Activated gamma-delta T cell treated with Interleukin-2 at 50 U/mL for 16 hours (primary cell): ENCODE measurements around the gene AMN.
A peak's percentile ranks its signal among the peaks of the same experiment; 100 is the strongest.
"Not testable (repeated sequence)": the region's sequence is repeated elsewhere in the genome, so short reads cannot be mapped to it uniquely, and the experiment has no call there.

Experiments
- DNase-seq: peaks from one replicate; pipeline ENCODE4 v3.0.0-alpha.2; 2020

Gene AMN

DNA sequence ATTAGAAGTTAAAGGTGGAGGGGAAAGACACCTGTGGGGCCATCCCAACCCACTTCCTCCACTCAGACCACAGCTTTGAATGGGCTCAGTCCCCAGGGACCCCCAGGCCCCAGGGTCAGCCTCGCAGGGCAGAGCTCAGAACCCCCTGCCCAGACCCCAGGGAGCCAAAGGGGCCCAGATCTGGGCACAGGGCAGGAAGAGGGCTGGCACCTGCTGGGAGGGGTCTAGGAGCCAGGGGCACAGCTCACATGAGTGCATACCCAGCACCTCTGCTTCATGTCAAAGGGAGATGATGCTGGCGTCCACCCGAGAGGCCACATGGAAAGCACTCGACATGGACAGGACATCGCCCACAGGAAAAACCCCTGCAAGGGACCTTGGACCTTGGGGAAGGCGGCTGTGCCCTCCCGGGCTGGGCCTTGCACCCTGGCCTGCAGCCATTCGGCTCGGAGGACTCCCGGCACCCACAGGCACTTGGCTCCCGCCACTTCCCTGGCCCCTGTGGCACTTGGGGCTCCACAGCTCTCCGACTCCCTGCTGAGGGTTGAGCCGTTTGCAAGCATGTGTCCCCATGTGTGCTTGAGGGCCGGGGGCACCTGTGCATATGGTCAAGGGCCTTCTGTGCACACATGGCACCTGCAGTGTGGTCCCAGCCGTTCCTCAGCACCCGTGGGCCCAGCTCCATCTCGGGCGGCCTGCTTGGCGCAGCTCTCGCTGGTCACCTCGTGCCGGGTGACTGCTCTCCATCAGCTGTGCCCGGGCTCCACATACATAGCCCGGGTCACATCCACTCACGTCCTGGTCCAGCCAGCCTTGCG is 7.8 kb upstream of the AMN start:
- DNase-seq: no peak

DNA sequence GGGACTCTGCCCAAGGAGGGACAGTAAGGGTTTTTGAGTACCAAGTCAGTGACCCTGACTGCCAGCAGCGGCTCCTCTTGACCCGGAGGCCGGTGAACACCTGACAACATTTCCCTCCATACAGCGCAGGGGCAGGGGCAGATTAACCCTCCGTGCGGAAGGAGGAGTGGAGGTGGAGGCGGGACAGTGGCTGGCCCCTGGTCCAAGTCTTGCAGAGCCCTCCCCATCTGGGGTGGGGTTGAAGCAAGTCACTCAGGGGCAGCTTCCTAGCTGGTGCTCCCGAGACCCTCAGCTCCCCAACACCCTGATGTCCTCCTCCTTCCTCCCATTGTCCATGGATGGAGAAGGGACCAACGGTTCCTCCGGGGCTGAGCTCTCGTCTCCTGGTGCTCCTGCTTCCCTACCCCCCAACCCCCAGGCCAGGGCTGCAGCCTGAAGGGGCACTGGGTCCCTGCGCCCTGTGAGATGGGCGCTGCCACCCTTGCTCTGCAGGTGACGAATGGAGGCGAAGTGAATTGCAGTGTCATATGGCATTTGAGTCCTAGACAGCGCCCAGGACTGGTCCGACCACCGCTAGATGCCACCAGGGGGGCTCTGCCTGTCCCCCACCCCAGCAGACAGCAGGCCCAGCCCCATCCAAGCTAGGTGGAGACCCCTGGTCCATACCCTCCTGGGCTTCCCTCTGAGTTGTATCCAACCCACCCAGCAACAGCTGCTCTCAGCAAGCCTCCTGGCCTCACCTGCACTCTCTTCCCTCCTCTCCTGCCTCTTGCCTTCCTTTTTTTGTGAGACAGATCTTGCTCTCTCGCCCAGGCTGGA is 7.0 kb upstream of the AMN start:
- no peak for DNase-seq

DNA sequence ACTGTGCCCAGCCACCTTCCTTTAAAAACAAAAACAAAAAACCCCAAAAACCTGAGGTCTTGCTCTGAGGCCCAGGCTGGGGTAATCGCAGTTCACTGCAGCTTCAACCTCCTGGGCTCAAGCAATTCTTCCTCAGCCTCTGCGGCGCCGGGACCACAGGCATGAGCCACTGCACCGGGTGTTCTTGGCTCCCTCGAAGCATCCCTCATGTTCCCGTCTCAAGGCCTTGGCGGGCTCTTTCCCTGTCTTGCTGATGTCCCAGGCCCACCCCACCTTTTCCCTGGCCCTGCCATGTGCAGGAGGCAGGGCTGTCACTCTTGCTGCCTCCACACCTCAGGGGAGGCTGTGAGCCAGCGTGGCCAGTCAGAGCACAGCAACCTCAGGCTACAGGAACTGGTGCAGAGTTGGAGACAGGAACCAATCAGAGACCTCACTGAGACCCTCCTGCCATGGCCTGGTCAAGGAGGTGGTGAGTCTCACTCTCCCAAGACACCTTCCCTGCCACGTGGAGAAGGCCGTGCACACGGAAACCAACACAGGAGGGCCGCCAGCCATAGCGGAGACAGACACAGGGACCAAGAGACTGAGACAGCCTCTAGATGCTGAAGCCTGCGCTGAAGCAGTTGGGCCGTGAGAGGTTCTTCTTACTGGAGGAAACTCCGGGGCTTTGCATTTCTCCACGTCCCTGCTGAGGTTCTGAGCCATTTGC is 6.0 kb upstream of the AMN start:
- no peak for DNase-seq

DNA sequence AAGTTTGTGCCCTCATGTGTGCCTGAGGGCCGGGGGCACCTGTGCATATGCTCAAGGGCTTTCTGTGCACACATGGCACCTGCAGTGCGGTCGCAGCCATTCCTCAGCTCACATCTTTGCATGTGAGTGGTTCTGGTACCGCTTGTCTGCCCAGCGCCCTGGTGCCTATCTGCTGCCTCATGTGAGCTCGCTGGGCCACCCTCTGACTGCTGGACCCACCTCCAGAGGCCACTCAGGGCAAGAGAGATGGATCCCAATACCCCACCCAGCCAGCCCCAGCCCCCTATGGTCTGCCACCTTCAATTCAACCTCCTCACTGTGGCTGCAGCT is 5.4 kb upstream of the AMN start:
- no peak for DNase-seq

DNA sequence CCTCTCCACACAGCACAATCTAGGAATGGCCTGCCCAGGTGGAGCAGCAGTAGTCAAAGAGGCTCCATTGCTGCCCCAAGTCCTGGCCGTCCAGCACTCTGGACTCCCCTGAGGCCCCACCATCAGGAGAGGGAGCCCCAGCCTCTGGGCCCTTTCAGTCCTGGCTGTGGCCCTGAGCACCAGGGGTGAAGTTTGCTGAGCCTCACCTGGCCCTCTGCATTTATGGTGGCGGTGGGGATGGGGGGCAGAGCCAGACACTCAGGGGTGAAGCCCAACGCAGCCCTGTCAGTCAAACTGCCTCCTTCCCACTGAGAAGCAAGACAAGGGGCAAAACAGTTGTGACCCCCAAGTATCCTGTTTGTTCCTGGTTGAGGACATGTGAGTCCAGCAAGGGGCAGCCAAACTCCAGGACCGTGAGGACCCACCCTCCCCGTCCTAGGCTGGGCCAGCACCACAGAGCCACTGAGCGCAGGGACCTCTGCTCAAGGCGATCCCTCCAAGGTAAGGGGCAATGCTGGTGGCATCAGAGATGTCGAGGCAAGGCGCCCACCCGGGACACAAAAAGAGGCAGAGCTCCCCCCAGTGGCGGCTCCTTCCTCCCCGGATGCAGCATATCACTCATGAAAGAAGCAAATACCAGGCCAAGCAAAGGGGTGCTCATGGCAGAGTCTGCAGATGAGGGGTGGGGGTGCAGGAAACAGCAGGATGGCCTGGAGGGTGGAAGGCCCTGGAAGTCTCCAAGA is 4.8 kb upstream of the AMN start:
- DNase-seq: peak; percentile 61

DNA sequence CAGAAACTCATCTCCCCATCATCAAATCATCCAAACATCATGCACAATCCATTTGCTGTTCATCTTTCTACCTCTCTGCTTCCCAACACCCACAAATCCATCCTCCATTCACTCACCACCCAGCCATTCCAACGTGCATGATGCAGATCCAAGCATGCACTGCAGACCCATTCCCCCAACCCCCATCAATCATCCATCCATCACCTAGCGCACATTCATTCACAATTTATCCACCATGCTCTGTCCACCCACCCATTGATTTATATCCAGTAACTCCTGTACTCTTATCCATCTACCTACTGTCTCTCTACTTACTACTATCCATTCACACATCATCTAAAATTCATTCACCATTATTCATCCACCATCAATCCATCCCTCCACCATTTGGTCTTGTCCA is 4.0 kb upstream of the AMN start:
- no peak for DNase-seq

DNA sequence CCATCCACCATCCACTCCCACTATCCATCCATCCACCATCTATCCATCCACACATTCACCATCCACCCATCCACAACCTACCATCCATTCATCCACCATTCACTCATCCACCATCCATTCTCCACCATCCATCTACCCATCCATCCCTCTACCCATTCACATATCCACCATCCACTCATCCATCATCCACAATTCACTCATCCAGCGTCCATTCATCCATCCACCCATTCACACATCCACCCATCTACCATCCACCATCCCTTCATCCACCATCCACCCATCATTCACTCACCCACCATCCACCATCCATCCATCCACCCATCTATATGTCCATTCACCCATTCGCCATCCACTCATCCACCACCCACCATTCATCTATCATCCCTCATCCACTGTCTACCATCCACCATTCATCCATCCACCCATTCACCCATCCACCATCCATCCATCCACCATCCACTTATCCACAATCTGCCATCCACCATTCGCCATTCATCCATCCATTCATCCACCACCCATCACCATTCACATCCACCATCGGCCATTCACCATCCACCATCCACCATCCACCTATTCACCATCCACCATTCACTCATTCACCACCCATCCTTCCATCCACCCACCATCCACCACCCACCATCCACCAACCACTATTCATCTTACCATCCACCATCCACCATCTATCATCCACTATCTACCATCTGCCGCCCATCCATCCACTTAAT is 2.0 kb upstream of the AMN start:
- no peak for DNase-seq

DNA sequence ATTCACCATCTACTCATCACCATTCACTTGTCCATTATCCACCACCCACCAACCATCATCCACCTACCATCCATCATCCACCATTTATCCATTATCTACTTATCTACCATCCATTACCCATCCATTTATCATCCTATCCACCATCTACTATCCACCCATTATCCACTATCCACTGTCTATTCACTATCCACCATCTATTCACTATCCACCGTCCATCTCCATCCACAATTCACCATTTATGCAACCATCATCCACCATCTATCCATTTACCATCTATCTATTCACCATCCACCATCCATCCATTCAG is 1.5 kb upstream of the AMN start:
- no peak for DNase-seq

DNA sequence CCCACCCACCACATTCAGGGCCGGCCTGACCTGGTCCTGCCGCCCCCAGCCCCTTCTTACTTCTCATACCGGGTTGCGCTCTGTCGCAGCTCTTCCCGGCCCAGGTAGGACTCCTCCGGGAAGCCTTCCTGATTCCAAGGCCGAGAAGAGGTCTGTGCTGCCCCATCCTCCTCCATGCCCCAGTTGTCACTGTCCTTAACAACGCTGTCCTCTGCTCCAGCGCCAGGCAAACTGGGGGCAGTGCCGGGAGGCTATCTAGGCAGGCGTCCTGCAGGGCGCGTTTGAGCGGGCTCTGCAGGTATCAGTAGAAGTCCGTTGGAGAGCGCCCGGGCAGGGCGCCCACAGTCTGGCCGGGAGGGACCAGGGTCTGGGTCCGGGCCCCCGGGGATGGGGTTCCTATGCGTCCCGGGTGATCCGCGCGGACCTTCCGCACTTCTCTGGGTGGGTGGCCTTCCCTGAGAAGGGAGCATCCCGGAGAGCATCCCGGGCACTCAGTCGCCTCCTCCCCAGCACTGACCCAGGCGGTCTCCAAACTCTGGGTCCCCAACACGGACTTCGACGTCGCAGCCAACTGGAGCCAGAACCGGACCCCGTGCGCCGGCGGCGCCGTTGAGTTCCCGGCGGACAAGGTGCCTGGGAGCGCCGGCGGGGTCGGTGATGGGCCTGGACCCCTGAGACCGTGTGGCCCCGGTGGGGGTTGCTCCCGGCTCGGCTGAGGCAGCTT is 900 bp downstream of the AMN start:
- no peak for DNase-seq

DNA sequence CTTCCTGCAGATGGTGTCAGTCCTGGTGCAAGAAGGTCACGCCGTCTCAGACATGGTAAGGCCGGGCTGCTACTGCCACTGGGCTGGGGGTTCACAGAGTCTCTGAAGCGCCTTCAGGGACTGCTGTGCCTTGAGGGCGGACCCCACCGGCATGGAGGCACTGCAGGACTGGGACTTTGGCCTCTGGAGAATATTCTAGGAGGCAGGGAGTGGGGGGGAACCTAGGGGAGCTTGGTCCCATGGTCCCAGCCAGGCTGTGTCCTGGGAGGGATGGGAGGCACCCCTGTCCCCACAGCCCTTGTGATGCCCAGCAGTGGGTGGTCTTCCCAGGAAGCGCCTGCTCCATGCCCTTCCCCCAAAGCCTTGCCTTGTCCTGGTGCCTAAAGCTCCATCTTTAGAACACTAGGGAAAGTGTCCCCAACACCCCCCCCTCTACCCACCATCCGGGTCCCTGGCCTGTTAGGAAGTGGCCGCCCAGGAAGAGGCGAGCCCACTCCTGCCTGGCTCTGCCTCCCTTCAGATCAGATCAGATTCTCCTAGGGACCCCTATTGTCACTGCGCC is 1.5 kb downstream of the AMN start:
- no peak for DNase-seq

DNA sequence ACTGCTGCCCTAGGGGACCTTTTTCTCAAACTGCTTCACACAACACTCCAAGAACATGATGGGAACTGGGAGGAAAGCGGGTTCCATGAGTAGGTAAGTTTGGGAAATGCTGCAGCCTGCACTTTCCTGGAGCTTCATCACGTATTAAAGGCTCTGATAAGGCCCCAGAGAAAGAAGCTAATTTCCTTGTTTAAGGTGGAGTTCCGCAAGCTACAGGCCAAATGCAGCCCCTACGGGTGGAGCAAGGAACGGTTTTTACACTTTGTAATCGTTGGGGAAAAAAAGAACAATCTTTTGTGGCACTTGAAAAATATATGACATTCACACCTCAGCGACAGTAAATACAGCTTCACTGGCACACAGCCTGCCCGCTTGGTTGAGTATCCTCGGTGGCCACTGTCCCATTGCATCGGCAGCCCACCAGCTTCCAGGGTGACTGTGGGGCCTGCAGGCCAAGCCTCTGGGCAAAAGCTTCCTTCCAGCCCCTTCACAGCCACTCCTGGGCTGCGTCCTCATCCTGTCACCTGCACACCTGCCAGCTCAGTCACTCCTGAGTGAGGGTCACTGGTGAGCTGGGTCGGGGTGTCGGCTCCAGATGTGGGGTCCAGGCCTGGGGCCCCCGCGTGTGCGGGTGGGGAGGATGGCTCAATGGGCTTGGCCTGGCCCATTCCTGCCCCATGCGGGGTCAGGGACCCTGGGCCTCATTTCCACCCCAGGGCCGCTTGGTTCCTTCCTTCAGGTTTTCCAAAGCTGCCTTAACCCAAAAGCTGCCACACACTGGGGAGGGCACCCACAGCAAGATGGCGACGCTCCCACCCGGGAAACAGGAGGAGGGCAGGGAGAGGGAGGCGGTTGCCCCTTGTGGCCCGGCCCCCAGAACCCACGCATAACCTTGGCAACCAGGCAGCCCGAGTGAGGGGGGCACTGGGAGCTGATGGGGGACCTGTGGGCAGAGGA is 2.4 kb downstream of the AMN start:
- DNase-seq: no peak

DNA sequence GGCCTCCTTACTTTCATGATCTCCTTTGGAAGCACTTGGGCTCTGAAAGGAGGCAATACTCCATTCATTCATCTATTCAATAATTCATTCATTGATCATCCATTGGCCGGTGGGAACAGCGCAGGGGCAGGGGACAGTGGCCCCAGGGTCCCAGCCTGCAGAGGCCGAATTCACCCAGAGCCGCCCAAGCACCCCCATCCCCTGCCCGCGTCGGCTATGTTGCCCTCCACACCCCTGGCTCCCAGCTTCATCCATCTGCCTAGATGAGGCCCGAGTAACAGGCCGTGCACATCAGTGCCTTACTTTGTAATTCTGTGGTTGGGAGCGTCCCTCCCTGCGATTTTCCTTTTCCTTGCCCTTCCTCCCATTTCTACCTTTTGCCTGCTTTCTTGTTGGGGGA is 3.2 kb downstream of the AMN start:
- no peak for DNase-seq

DNA sequence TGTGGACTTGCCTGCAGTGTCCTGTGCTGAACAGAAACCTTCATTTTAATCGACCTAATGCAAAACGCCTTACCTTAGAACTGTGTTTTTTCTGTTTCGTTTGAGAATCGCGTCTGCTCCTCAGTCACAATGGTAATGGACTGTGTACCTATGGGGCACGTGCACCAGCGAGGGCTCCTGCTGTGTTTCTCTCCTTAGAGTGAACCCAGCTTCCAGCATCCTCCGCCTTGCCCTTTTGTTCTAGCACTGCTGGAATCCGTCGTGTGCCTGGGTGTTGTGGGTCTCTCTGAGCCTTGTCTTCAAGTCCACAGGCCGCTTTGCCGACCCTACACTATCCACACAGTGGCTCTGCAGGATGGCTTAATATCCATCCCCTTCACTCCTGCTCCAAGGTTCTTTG is 3.6 kb downstream of the AMN start:
- no peak for DNase-seq

DNA sequence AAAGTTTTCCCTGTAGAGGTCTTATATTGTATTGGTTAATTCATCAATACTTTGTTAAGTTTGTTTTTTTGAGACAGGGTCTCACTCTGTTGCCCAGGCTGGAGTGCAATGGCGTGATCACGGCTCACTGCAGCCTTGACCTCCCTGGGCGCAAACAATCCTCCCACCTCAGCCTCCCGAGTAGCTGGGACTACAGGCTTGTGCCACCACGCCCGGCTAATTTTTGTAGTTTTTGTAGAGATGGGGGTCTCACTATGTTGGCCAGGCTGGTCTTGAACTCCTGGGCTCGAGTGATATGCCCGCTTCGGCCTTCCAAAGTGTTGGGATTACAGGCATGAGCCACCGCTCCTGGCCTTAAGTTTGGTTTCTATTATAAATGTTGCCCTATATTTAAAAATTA is 4.4 kb downstream of the AMN start:
- not testable (repeated sequence) for DNase-seq

DNA sequence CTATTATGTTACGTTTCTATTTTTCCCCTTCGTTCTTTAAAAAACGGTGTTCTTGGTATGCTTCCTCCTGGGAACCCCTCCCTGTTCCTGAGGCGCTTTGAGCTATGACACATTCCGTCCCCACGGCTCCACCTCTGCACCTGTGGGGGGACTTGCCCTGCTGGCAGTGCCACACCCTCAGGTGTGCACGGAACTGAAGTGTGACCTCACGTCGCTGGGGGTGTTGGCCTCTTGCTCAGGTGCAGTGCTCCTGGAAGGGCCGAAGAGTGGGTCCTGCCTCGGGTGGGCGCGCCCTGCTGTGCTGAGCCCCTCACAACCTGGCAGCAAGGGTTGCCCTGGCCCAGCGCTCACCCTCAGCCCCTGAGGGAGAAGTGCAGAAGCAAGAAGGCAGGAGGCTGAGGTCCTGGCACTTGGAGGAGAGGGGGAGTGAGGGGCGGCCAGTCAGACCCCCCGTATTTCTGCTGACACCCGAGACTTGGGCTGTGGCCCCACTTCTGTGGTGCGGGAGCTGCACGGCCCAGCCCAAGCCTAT is 4.9 kb downstream of the AMN start:
- no peak for DNase-seq

DNA sequence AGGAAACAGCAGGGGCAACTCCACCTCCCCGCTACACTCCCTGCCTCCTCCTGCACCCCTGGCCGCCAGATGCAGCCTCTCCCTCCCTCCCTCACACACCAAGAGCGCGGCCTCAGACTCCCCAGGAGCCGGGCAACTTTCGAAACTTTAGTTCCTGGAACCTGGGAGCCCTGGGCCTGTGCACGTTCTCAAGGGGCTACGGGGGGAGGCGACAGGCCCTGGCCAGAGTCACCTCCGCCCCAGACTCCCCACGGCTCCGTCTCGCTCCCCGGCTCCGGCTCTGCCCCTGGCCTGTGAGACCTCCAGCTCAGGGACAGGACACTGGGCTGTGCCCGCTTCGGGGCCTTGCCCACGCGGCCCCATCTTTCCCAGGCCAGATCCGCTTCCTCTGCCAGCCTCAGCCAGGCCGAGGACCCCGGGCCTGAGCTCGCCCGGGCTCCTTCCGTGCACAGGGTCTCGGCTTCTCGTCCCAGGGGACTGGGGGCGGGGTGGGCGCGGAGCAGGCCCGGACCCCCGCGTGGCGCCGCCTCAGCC is 5.5 kb downstream of the AMN start:
- DNase-seq: no peak

DNA sequence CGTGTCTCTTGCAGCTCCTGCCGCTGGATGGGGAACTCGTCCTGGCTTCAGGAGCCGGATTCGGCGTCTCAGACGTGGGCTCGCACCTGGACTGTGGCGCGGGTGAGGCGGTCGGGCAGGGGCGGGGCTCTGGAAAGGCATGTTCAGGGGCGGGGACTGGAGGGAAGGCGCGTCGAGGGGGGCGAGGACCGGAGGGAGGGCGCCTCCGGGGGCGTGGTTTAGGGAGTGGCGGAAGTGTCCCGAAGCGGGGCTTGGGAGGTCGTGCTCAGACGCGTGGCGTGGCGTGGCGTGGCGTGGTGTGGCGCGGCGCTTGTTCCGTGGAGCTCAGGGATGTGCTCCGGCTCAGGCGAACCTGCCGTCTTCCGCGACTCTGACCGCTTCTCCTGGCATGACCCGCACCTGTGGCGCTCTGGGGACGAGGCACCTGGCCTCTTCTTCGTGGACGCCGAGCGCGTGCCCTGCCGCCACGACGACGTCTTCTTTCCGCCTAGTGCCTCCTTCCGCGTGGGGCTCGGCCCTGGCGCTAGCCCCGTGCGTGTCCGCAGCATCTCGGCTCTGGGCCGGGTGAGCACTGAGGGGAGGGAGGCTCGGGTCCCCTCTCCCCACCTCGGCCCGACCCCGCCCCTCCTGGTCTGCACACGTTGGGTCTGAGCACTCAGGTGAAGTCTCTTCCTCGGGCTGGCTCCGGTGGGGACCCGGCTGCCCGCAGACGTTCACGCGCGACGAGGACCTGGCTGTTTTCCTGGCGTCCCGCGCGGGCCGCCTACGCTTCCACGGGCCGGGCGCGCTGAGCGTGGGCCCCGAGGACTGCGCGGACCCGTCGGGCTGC is 6.2 kb downstream of the AMN start:
- DNase-seq: peak; percentile 78

DNA sequence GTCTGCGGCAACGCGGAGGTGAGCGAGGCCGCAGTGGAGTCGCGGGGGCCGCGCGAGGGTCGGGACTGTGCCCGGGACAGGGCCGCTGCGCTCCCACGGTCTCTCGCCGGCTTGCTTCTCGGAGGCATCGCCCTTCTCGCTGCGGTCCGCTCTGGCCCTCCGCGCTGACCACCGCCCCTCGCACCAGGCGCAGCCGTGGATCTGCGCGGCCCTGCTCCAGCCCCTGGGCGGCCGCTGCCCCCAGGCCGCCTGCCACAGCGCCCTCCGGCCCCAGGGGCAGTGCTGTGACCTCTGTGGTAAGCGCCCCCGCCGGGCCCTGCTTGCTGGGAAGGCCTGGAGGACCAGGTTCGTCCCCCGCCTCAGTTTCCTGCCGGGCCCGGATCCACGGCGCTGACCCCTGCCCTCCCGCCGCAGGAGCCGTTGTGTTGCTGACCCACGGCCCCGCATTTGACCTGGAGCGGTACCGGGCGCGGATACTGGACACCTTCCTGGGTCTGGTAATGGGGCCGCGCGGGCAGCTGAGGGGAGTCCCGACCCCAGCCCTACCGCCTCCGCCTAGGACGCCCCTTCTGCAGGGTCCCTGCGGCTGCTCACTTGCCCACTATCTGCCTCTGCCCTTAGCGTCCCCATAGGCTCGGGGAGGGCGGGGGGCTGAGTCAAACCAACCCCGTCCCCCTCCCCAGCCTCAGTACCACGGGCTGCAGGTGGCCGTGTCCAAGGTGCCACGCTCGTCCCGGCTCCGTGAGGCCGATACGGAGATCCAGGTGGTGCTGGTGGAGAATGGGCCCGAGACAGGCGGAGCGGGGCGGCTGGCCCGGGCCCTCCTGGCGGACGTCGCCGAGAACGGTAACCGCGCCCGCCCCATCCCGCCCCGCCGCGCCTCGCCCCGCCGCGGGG is 7.0 kb downstream of the AMN start:
- no peak for DNase-seq
